ENCODE measurements around the gene INPP5A. TPM values are rescaled to one million over a fixed set of nuclear protein-coding genes. Genes with fewer than 3 reads are reported as not detected.

The INPP5A gene
- total and polyA plus RNA-seq, 7 donors = 17.6 to 132 (median 100) TPM

DNA sequence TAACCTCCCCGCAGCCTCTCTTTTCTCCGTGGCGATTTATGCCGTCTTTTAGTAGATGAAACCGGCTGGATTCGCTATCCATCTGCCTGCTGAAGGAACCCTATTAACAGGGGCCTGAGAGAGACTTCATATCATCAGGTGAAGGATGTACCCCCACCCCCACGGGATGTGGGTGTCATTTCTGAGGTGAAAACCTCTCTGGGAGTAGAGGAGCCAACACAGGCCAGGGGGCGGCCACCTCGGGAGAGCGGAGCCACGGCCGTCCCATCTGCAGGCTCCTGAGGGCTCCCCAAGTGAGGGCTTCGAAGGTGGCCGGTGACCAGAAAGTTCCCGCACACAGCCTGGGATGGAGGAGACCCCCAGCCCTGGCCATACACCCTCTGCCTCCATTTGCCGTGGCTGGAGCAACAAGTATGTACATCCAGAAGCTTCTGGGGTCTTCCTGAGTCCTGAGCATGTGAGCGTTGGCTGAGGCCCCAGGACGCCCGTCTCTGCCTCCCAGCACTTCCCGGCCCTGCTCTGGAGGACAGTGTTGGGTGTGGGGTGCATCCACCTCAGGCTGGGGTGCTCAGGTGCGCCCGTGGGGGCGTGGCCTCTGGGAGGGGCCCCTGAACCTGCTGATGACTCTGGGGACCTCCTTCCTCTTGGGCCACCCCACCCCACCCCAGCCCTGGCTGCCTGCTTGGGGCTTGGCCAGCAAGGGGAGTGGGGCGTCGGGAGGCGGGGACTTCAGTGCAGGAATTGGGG, 163.7 kb downstream of the INPP5A start:
- 77 to 94% methylated on average over 26 of the region's 26 CpGs for WGBS, 2 donors
- peak; percentile 59 for DNase-seq
- TF ChIP-seq POLR2A (IDR thresholded peaks at IDR 0.05) (no peak), POLR2AphosphoS5 (IDR thresholded peaks at IDR 0.05) (no peak), EP300 (IDR thresholded peaks at IDR 0.05) (no peak), CTCF (IDR thresholded peaks at IDR 0.05) (no peak)
- Histone ChIP-seq H3K27ac (peak overlapping the region; percentile 68 to 79 (median 74)), H3K27me3 (no peaks in the 10 kb centered on the region), H3K4me1 (peaks cover 0 to 24% (median 22%) of the 10 kb centered on the region in 4 donors), H3K36me3 (peaks cover 0 to 30% (median 8%) of the 10 kb centered on the region in 4 donors), H3K9me3 (peaks cover 0 to 4% (median 2%) of the 10 kb centered on the region in 4 donors), H3K4me3 (no peak overlapping the region)
- intact Hi-C loops (cut with DNase I) = no loop called here

GRCh38 chr10:132701846-132702190, 164.2 kb downstream of the INPP5A start:
- no peaks in the 10 kb centered on the region for H3K27me3 ChIP-seq
- peaks cover 0 to 24% (median 22%) of the 10 kb centered on the region in 4 donors for H3K4me1 ChIP-seq
- H3K4me3 ChIP-seq = no peak overlapping the region
- intact Hi-C loops (cut with DNase I) = no loop called here
- DNase-seq = no peak
- TF ChIP-seq CTCF (IDR thresholded peaks at IDR 0.05) (no peak), POLR2AphosphoS5 (IDR thresholded peaks at IDR 0.05) (no peak), EP300 (IDR thresholded peaks at IDR 0.05) (no peak), POLR2A (IDR thresholded peaks at IDR 0.05) (no peak)
- 95 to 96% methylated on average over 13 of the region's 13 CpGs for WGBS, 2 donors
- H3K9me3 ChIP-seq = peaks cover 0 to 6% (median 2%) of the 10 kb centered on the region in 4 donors
- H3K36me3 ChIP-seq = peaks cover 0 to 30% (median 8%) of the 10 kb centered on the region in 4 donors
- peak overlapping the region in 1 of 4 donors; percentile 75 for H3K27ac ChIP-seq

- intact Hi-C loops (cut with DNase I) = no loop called here
- 94 to 96% methylated on average over 37 of the region's 37 CpGs for WGBS, 2 donors
- TF ChIP-seq EP300 (IDR thresholded peaks at IDR 0.05) (no peak), POLR2A (IDR thresholded peaks at IDR 0.05) (no peak), CTCF (IDR thresholded peaks at IDR 0.05) (no peak), POLR2AphosphoS5 (IDR thresholded peaks at IDR 0.05) (no peak)
Observed at GRCh38 chr10:132702601-132703418, 165.2 kb downstream of the INPP5A start.

DNA sequence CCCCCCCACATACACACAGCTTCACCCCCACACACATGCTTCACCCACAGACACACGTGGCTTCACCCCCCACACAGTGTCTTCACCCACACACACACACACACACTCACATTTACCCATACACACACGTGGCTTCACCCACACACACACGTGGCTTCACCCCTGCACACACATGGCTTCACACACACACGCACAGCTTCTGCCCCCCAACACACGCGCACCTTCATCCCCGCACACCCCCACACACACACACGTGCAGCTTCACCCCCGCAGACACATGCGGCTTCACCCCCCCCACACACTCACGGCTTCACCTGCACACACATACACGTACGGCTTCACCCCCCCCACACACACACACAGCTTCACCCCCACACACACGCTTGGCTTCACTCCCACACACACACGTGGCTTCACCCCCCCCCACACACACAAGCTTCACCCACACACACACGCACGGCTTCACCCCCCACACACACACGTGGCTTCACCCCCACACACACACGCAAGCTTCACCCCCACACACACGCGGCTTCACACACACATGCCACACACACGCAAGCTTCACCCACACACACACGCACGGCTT, 165.9 kb downstream of the INPP5A start:
- TF ChIP-seq POLR2A (IDR thresholded peaks at IDR 0.05) (no peak), CTCF (IDR thresholded peaks at IDR 0.05) (no peak), POLR2AphosphoS5 (IDR thresholded peaks at IDR 0.05) (no peak), EP300 (IDR thresholded peaks at IDR 0.05) (no peak)
- H3K9me3 ChIP-seq = peaks cover 0 to 6% (median 2%) of the 10 kb centered on the region in 4 donors
- H3K4me1 ChIP-seq = peaks cover 0 to 24% (median 22%) of the 10 kb centered on the region in 4 donors
- H3K4me3 ChIP-seq = no peak overlapping the region
- H3K27ac ChIP-seq = no peak overlapping the region
- intact Hi-C loops (cut with DNase I) = no loop called here
- no peak for DNase-seq
- H3K36me3 ChIP-seq = peaks cover 0 to 26% (median 10%) of the 10 kb centered on the region in 4 donors
- H3K27me3 ChIP-seq = no peaks in the 10 kb centered on the region
- 94 to 95% methylated on average over 24 of the region's 24 CpGs for WGBS, 2 donors

More at GRCh38 chr10:132702601-132703418, 165.2 kb downstream of the INPP5A start:
- Histone ChIP-seq H3K27ac (no peak overlapping the region), H3K4me1 (peaks cover 0 to 24% (median 22%) of the 10 kb centered on the region in 4 donors), H3K27me3 (no peaks in the 10 kb centered on the region), H3K36me3 (peaks cover 0 to 26% (median 8%) of the 10 kb centered on the region in 4 donors), H3K4me3 (no peak overlapping the region), H3K9me3 (peaks cover 0 to 6% (median 2%) of the 10 kb centered on the region in 4 donors)
- DNase-seq = peak; percentile 62

Measured in sigmoid colon (tissue), 7 donors.